Measurements from ENCODE around the gene TACR3. TPM values are rescaled to one million over a fixed set of nuclear protein-coding genes. Genes with fewer than 3 reads are reported as not detected.
"Not testable (repeated sequence)": the region's sequence is repeated elsewhere in the genome, so short reads cannot be mapped to it uniquely, and the experiment has no call there.

TACR3 gene
- total RNA-seq, 1 donor from 2014 or later, result not detected

GRCh38 chr4:103559178-103559577 is 160.6 kb downstream of the TACR3 start:
- DNase-seq (ENCODE audit: low spot score); intact Hi-C loops (cut with DNase I): not testable (repeated sequence)

More at GRCh38 chr4:103559178-103559577, 160.6 kb downstream of the TACR3 start:
- ATAC-seq, result not testable (repeated sequence)

All from sciatic nerve (tissue), 2 donors.